ENCODE measurements around the gene SLC14A1.

Gene SLC14A1

GRCh38 chr18:45786941-45787340 lies 63.0 kb downstream of the SLC14A1 start:
- no peak for TF ChIP-seq ESRRG (CRISPR knock-in tag; IDR thresholded peaks at IDR 0.05)
- no peak for TF ChIP-seq ZFP3 (CRISPR knock-in tag; IDR thresholded peaks at IDR 0.05)
- no peak for TF ChIP-seq SNAI2 (CRISPR knock-in tag; IDR thresholded peaks at IDR 0.05)
- TF ChIP-seq PPARA (CRISPR knock-in tag; IDR thresholded peaks at IDR 0.05; ENCODE audit: borderline replicate concordance): no peak
- no peak for TF ChIP-seq ZNF8 (CRISPR knock-in tag; IDR thresholded peaks at IDR 0.05)
- TF ChIP-seq RARB (CRISPR knock-in tag; IDR thresholded peaks at IDR 0.05): no peak
- TF ChIP-seq ZC3H10 (CRISPR knock-in tag; IDR thresholded peaks at IDR 0.05): no peak
- no peak for TF ChIP-seq ZFP30 (CRISPR knock-in tag; IDR thresholded peaks at IDR 0.05)
- TF ChIP-seq TCF4 (CRISPR knock-in tag; IDR thresholded peaks at IDR 0.05; ENCODE audit: borderline replicate concordance): no peak
- TF ChIP-seq OSR1 (CRISPR knock-in tag; IDR thresholded peaks at IDR 0.05): no peak
- TF ChIP-seq CSDC2 (CRISPR knock-in tag; IDR thresholded peaks at IDR 0.05): no peak
- no peak for TF ChIP-seq ISL1 (CRISPR knock-in tag; IDR thresholded peaks at IDR 0.05)
- no peak for ATAC-seq

GRCh38 chr18:45787346-45787745 lies 63.4 kb downstream of the SLC14A1 start:
- no peak for ATAC-seq

More at GRCh38 chr18:45787346-45787745, 63.4 kb downstream of the SLC14A1 start:
- TF ChIP-seq CREB5 (CRISPR knock-in tag; IDR thresholded peaks at IDR 0.05; ENCODE audit: low read depth): no peak
- no peak for TF ChIP-seq TOX (CRISPR knock-in tag; IDR thresholded peaks at IDR 0.05; ENCODE audit: borderline replicate concordance)
- TF ChIP-seq ESRRG (CRISPR knock-in tag; IDR thresholded peaks at IDR 0.05): no peak
- TF ChIP-seq ZFP30 (CRISPR knock-in tag; IDR thresholded peaks at IDR 0.05): no peak
- TF ChIP-seq ISL1 (CRISPR knock-in tag; IDR thresholded peaks at IDR 0.05): no peak
- no peak for TF ChIP-seq ZC3H10 (CRISPR knock-in tag; IDR thresholded peaks at IDR 0.05)
- no peak for TF ChIP-seq TSHZ2 (CRISPR knock-in tag; IDR thresholded peaks at IDR 0.05)
- TF ChIP-seq POU6F1 (CRISPR knock-in tag; IDR thresholded peaks at IDR 0.05; ENCODE audit: borderline replicate concordance, low read depth): no peak
- no peak for TF ChIP-seq GLIS3 (CRISPR knock-in tag; IDR thresholded peaks at IDR 0.05)
- TF ChIP-seq ZNF565 (CRISPR knock-in tag; conservative IDR thresholded peaks at IDR 0.05; ENCODE audit: low read depth): no peak
- TF ChIP-seq BACH2 (CRISPR knock-in tag; IDR thresholded peaks at IDR 0.05; ENCODE audit: borderline replicate concordance): no peak
- TF ChIP-seq ZFP3 (CRISPR knock-in tag; IDR thresholded peaks at IDR 0.05): no peak
- no peak for TF ChIP-seq ARNTL (CRISPR knock-in tag; IDR thresholded peaks at IDR 0.05; ENCODE audit: borderline replicate concordance, low read depth)
- TF ChIP-seq PATZ1 (CRISPR knock-in tag; IDR thresholded peaks at IDR 0.05; ENCODE audit: borderline replicate concordance): no peak
- TF ChIP-seq RARB (CRISPR knock-in tag; IDR thresholded peaks at IDR 0.05): no peak
- no peak for TF ChIP-seq ZNF8 (CRISPR knock-in tag; IDR thresholded peaks at IDR 0.05)
- TF ChIP-seq ZNF70 (CRISPR knock-in tag; IDR thresholded peaks at IDR 0.05): no peak
